Measurements from ENCODE around the gene EVI2B.
"Not testable (repeated sequence)": the region's sequence is repeated elsewhere in the genome, so short reads cannot be mapped to it uniquely, and the experiment has no call there.

The EVI2B gene

GRCh38 chr17:31269036-31269577 is 44.7 kb downstream of the EVI2B start:
- no peak for DNase-seq

- DNase-seq: no peak
Measured at GRCh38 chr17:31266042-31266441, 47.8 kb downstream of the EVI2B start.

- DNase-seq: not testable (repeated sequence)
Measured at GRCh38 chr17:31262923-31263322, 50.9 kb downstream of the EVI2B start.

GRCh38 chr17:31261601-31262000 is 52.3 kb downstream of the EVI2B start:
- DNase-seq: no peak

GRCh38 chr17:31260151-31260550 is 53.7 kb downstream of the EVI2B start:
- no peak for DNase-seq

- DNase-seq: no peak
Measured at GRCh38 chr17:31256936-31257335, 56.9 kb downstream of the EVI2B start.

- no peak for DNase-seq
Measured at GRCh38 chr17:31254654-31255053, 59.2 kb downstream of the EVI2B start.

All from EL (cell line).